Measurements from ENCODE around the gene EVL.

The EVL gene

DNA sequence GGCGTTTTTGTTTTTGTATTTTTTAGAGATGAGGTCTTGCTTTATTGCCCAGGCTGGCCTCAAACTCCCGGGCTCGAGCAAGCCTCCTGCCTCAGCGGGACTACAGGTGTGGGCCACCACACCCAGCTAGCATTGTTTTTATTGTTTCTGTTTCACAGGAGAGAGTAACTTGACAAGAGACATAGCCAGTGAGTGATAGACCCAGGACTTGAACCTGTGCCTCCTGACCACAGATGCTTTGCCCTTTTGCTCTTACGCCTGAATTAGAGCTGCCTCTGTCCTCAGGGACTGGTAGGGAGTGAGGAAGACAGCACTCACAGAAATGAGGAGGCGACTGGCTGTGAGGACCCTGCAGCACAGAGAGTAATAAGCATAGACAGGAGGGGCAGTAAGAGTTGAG, 2.3 kb downstream of the EVL start:
- no peak for DNase-seq (ENCODE audit: low spot score)

DNA sequence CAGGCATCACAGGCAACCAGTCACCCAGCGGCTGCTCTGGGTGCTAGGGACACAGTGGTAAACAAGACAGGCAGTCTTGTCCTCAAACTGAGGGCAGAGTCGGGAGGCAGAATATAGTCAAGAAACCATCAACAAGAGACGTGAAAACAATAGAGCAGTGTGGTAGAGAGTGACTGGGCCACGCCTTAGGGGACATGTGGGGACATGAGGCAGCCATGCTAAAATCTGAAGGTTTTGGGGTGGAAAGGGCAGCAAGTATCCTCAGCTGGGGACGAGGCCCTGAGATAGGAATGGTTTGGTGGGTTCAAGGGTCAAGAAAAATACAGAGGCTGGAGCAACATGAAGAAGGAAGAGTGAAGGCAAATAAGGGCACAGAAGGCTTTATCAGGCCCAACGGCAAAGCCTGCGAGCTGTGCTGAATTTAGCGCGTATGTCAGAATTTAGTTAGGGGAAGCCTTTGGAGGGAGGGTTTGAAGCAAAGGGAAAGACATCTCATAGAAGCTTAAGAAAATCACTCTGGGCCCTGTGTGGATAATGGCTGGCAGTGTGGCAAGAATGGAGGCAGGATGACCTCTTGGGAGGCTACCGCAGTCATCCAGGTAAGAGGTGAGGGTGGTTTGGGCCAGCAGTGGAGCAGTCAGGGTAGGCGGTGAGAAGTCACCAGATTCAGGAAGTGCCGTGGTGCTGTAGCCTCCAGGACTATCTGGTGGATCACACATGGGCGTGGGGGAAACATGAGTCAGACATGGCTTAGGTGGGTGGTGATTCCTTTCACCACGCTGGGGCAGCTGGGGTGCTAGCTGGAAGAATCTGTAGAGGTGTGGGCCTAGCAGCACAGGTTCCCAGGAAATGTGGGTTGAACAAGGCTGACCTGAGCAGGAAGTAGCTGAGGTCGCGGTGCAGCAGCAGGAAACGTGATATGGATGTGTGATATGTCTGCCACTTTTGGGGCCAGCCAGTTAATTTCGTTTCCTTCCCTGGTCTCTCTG, 3.0 kb downstream of the EVL start:
- peak; percentile 33 for DNase-seq (ENCODE audit: low spot score)

DNA sequence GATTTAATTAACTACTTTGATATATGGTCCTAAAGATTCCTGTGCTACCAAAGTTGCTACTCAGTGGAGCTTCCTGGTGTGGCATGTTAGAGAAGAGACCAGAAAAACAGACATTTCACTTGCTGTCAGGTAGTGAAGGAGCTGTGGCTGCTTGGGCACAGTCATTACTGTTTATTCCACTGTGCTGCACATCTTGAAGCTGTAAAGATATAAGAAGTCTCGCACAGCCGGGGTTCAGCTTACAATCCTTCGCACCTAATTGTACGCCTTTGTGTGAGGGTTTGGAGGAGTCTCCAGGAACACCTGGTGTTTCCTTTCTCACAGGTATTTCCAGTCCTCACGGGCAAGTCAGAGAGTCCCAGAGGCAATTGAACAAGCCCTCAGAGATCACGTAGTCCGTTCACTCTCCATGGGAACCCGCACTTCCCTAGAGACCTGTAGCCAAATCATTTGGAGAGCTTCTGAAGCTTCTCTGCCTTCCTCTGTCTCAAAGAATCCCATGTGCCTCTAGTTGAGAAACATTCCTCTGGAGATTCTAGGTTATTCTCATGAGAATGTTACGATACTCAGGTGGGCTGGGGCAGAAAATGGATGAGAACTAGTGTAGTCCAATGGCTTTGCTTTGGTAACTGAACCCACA, 4.1 kb downstream of the EVL start:
- DNase-seq (ENCODE audit: low spot score): no peak

DNA sequence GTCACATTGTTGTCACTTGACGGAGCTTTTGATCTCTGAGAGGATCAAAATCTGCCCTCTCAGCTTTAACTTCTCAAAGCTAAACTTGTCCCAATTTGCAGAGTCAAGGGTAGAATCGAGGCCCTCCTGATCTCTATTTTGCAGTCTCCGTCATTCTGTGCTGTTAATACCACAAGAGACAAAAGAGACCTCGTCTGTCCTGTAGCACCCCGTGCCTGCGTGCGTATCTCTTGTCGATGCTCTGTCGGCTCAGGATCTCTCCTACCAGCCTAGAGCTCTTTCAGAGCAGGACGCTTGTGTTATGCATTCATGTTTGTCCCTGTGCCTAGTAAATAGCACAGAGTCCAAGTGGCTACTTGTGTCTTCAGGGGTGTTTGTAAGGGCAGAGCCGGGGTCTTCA, 5.1 kb downstream of the EVL start:
- no peak for DNase-seq (ENCODE audit: low spot score)

DNA sequence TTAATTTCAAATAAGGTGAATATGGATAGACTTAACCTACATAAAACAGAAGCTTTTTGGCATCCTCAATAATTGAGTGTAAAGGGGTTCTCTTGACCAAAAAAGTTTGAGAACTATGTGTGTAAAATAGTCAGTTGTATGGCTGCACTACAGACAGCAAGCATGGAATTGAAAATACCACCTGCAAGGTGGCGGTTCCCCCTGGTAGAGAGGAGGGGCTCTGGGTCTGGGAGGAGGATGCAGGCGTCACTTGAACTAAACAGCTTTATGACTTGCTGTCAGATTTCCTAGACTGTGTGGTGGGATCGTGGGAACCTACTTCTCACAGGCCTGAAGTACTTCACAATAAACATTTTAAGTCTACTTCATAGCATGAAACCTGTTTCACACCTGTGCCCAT, 6.3 kb downstream of the EVL start:
- DNase-seq (ENCODE audit: low spot score): peak; percentile 24

DNA sequence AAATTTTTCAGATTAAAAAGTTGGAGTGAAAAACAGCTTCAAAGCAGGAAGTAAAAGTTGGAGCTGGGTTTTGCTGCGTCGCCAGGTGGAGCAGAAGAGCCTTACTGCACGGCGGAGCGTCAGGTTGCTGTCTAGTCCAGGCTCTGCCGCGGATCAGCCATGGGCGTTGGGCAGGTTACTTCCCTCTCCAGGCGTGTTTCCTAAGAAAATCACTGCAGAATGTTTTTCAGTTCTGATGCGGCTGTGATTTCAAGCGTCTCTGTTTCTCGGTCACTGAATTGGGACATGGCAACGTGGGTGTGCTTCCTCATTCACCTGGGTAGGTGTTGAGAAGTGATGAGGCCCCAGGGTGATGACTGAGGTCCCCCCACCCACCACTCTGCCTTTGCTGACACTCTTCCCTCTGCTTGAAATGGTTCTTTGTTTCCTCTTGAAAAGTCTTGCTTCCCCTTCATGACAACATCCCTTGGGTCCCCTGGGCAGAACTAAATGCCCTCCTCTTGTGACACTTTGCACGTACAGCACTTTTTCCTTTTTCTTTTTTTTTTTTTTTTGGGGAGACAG, 7.6 kb downstream of the EVL start:
- peak; percentile 57 for DNase-seq (ENCODE audit: low spot score)

DNA sequence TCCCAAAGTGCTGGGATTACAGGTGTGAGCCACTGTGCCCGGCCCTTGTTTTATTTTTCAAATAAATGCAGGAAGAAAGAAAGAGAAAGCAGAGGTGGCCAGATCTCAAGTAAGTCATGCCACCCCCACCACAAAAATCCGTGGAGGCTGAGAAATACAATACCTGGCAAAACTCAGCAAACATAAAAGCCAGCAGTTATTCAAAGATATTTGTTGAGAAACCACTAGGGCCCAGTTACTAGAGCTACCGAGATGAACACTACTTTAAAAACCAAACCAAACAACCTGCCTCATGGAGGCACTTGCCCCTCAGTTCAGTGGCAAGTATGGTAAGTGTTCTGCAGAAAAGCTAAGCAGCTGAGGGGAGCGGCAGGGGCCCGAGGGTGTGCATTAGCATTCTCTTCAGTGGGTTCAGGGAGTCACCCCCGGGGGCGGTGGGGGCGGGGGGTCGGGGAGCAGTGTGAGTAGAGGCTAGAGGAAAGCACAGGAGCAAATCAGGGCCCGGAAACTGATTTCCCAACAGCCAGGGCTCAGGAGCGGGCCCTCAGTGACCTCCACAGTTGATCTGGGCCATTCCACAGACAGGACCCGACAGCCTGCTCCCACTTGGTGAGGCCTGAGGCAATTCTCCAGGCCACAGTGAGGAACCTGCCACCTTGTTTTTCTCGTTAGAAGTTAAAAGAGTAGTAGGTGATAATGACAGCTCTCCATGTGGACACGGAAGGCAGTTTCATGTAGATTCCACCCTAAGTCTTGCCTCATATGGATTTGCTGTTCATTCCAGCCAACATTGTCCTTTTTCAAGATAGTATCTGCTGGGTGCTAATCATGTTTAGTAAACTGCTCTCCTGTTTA, 8.6 kb downstream of the EVL start:
- DNase-seq (ENCODE audit: low spot score): no peak

DNA sequence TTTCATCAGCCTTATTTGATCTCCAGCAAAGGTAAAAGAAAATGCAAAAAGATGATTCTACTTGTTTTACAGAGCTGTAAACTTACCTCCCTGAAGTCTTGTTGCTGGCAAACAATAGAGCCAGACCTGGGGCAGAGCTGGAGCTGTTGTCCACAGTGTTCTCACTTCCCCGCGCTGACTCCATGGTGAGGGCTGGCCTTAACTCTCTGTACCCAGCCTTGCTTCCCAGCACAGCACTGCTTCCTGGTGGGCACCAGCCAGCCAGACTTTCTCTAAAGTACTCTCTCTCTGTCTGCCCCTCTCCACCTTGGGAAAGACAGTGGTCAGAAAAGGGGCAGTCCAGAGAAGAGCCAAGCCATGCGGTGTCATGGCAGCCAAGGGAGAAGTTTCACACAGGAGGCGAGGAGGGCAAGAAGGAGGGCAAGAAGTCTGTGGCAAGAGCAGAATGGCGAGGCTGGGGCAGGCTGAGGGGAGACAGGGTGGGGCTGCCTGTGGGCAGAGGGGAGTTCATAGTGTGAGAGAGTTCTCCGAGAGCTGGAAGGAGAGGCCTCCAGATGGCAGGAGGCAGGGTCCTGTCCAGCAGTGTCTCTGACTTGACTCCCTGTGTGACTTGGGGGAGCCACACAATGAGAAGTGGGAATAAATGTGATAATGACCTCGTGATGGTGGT, 9.3 kb downstream of the EVL start:
- DNase-seq (ENCODE audit: low spot score): no peak

DNA sequence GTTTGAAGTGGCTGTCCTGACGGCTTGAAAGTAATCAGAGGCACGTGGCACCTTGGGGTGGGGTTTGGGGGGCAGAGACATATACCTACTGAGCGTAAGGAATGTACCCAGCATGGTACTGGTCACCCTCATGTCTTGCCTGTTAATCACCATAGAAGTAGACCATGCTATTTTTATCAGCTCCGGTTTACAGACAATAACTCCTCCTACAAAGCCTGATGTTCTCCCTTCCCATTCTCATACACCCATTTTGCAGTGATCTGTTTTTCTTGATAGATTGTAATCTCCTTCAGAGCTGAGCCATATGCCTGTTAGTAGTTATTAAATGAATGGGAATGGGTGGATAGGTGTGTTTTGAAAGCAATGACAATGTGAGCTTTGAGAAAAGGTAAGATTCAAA, 10.5 kb downstream of the EVL start:
- no peak for DNase-seq (ENCODE audit: low spot score)

DNA sequence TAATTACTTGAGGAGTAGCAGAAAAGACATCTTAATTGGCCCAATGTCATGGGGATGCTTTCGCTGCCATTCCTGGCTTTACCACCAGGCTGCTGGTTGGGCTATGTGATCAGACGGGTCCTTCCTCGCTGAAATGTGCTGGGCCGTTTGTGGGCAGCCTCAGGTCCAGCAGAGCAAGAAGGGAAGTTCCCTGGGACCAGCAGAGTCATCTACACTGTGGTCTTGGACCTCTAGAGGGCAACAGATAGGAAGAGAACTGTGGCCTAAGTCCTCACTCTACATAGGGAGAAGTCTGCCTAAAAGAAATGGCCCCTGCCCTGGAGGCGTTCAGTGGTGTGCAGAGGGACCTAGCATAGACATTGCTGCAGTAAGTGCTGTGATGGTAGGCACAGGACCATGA, 10.9 kb downstream of the EVL start:
- peak; percentile 10 for DNase-seq (ENCODE audit: low spot score)

DNA sequence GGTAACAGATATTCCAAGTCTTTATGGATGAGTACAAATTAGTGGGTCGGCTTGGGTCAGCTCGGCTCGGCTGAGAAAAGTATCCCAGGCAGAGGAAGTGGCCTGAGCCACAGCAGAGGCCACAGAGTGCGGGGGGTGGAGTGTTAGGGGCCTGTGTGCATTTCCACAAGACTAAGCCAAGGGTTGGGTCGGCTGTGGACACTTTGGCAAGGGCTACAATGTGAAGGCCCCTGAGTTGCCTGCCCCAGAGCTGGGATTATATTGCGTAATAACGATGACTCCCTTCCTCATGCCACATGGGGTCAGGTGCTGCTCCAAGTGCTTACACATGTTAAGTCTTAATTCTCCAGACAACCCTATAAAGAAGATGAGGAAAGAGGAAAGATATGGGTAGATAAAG, 11.4 kb downstream of the EVL start:
- DNase-seq (ENCODE audit: low spot score): no peak

DNA sequence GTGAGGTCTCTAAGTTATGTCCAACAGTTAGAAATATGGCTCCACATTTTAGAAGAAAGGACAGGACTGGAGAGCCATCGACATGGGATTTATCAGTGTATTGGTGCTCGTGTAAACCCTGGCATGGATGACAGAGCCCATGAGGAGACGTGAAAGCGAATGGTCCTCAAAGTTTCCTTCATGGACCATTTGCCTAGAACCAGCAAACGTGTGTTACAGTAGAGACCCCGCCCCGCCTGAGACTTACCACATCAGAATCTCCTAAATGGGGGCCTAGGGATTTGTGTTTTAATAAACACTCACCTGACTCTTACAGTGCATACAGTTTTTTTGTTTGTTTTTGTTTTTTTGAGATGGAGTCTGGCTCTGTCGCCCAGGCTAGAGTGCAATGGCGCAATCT, 12.2 kb downstream of the EVL start:
- no peak for DNase-seq (ENCODE audit: low spot score)

DNA sequence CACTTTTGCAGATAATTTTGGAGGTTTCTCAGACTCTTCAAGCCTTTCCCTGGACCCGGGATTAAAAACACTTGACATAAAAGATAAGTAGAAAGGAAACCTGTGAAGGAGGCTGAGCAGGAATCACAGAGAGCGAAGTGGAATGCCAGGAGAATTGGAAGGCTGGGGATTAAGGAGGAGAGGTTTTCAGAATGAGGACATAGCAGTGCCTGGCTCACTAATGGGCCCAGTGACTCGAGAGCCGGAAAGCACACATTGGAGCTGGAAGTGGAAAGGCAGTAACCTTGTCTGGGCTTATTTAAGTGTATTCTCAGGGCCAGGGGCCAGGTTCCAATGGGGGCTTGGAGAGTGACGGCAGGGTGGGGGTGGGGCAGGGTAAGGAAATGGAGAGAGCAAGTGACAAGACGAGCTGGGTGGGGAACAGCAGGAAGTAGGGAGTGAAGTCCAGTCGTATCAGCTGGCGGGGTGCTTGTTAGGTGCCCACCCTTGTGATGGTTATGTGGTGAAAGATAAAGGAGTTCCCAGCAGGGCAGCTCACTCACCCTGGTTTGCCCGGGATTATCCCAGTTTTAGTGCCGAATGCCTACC, 13.1 kb downstream of the EVL start:
- DNase-seq (ENCODE audit: low spot score): no peak

DNA sequence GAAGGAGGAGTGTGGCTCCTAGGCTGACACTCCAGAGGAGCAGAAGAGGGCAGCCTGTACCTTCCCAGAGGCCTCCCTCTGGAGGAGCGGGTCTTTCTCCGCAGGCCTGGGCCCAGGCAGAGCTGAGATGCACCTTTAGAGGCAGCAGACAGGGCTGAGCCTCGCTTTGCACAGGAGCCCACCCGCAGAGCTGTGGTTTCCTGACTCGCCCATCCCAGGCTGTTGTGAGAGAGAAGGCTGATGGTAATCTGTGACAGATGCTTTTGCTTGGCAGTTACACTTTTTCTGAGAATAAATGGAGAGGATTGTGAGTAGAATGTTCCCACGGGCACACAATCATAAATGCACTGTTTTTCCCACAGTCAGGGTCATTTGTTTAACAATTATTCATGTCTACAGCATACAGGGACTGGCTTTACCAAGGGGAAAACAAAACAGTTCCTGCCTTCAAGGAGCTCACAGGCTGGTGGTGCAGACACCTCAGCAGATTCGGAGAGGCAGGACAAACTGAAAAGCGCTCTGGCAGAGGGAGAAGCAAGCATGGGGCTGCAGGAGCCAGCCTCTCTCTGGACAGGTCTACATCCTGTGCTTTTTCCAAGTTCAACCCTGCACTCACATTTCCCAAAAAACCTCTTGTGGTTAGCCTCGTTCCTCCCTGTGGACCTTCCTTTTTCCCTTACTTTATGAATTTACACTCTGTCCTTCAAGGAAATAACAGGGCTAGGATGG, 13.9 kb downstream of the EVL start:
- DNase-seq (ENCODE audit: low spot score): no peak

DNA sequence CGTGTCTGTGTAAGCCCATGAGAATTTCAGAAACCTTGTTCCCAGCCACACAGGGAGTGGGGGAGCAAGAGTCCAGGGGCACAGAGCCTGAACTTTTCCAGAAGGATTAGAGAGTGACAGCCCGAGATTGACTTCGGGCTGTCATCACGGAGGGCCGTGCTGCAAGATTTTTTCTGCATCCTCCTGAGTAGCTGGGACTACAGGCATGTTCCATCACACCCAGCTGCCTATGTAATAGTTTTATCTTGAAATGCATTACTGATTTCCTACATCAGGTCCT, 14.4 kb downstream of the EVL start:
- no peak for DNase-seq (ENCODE audit: low spot score)

DNA sequence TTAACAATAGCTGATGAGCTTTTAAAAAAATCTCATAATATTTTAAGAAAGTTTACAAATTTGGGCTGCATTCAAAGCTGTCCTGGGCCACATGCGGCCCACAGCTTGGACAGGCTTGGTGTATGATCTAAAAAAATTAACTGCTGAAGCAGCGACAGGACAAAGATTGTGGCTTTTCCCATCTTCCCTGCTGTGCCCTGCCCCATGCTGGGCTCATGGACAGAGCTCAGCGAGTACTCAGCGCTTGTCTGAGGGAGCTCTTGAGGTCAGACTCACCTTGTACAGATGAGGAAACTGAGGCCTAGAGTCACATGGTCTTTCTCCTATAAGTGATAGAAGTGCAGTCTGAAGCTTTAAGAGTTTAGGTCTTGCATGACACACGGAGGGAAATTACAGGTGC, 15.0 kb downstream of the EVL start:
- DNase-seq (ENCODE audit: low spot score): no peak

DNA sequence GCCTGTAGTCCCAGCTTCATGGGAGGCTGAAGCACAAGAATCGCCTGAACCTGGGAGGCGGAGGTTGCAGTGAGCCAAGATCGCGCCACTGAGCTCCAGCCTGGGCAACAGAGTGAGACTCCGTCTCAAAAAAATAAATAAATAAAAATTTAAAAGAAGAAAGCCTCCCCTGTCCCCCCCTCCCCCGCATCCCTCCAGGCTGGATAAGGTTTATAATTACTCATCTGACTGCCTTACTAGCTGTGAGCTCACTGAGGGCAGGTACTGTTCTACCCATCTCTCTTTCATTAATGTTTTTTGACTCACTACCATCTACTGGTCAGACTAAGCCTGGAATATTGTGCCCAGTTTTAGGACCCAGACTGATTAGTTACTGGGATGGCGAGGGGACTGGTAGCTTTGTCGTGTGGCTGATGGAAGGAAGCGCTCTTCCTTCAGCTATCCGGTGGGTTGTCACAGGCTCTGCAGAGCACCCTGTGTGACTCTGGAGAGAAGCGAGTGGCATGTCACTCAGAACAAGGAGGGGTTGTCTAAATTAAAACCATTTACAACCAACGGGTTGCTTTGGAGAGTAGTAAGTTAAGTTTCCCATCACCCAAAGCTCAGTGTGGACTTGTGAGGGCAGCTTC, 16.9 kb downstream of the EVL start:
- no peak for DNase-seq (ENCODE audit: low spot score)

DNA sequence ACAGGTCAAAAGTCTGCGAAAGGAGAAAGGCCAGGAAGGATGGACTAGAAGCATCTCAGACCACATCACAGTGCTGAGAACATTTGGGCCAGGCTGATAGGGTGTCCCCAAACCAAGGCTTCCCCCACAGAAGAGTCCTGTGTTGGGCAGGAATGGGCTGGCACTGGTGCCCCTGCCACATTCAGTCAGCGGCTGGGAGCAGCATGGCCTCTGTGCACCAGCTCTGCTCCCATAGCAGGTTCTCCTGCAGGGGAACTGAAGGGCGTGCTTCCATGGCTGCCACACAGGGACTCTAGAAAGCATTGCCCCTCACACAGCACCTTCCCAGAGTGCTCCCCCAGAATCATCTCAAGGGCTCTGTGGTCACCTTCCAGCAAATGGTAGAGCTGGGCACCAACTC, 17.5 kb downstream of the EVL start:
- no peak for DNase-seq (ENCODE audit: low spot score)

DNA sequence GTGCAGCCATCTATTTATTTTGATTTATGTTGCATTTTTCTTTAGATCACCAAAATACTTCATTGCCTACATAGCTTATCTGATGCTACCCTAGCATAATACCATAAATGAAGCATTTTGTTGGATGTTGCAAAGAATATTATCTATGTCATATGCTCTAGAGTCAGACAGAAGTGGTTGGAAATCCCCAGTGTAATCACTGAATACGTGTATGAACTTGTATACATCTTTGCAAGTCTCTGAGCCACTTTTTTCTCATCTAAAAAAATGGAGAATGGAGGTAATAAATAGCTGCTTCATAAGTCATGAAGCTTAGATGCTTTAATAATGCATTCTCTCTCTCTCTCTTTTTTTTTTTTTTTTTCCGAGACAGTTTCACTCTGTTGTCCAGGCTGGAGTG, 18.5 kb downstream of the EVL start:
- no peak for DNase-seq (ENCODE audit: low spot score)

DNA sequence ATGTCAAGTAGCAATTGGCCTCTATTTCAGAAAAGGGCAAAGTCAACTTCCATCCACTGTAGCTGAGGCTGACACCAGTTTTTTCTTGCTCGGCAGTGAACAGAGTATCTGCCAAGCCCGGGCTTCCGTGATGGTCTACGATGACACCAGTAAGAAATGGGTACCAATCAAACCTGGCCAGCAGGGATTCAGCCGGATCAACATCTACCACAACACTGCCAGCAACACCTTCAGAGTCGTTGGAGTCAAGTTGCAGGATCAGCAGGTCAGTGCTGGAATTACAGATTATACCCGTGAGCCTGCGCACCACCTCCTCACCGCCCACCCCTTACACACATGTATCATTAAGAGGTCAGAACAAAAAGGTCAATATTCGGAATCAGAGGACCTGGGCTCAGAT, 19.4 kb downstream of the EVL start:
- no peak for DNase-seq (ENCODE audit: low spot score)
